ENCODE results near the gene TBC1D8.

The TBC1D8 gene

DNA sequence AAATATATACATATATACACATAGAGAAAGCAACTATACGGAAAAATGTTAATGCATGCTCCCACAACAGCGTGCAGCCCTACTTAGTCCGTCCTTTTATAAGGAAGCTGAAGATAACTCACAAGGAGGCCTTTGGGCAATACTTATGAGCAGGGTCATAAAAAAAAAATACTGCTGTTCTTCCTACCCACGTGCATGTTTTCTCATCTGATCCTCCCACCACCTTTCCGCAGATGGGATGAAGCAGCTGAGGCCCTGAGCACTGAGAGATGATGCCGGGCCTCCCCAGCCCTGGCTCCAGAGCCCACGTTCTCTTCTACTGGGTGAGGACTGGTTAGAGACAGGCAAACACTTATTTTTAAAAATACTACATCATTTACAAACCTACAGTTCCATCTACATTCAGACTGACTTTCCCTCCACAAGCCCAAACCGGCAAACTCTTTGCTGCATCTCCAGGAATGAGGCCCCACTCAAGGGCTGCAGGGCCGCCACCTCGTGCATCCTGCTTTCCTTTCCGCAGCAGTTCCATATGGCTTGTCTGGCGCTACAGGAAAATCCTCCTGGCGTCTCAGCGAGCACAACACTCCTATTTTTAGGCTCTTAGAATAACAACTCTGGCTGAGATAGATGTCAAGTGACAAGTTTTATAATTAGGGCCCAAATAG lies 41.6 kb downstream of the TBC1D8 start:
- DNase-seq (ENCODE audit: low read depth, low spot score): no peak
- in situ Hi-C loops (cut with HindIII; ENCODE audit: low sequenced_read_pairs): no loop called here
- no peak overlapping the region for H3K4me3 ChIP-seq (ENCODE audit: low read depth, low read length)
- TF ChIP-seq, protein P1, sequence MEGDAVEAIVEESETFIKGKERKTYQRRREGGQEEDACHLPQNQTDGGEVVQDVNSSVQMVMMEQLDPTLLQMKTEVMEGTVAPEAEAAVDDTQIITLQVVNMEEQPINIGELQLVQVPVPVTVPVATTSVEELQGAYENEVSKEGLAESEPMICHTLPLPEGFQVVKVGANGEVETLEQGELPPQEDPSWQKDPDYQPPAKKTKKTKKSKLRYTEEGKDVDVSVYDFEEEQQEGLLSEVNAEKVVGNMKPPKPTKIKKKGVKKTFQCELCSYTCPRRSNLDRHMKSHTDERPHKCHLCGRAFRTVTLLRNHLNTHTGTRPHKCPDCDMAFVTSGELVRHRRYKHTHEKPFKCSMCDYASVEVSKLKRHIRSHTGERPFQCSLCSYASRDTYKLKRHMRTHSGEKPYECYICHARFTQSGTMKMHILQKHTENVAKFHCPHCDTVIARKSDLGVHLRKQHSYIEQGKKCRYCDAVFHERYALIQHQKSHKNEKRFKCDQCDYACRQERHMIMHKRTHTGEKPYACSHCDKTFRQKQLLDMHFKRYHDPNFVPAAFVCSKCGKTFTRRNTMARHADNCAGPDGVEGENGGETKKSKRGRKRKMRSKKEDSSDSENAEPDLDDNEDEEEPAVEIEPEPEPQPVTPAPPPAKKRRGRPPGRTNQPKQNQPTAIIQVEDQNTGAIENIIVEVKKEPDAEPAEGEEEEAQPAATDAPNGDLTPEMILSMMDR (IDR thresholded peaks at IDR 0.05; ENCODE audit: low read depth, low read length): no peak

DNA sequence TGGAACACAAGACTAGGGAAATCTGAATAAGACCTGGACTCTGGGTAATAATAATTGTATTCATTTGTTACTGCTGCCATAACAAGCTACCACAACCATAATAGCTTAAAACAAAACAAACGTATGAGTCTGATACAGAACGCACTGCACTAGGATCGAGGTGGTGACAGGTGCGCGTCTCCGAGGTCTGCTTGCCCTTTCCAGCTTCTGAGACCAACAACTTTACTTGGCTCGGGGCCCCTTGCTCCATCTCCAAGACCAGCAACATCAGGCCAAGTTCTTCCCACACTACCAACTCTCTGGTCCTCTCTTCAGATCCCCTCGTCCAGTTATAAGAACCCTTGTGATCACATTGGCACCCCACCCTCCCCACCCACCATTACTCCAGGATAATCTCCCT lies 42.8 kb downstream of the TBC1D8 start:
- in situ Hi-C loops (cut with HindIII; ENCODE audit: low sequenced_read_pairs): no loop called here
- DNase-seq (ENCODE audit: low read depth, low spot score): no peak
- no peak overlapping the region for H3K4me3 ChIP-seq (ENCODE audit: low read depth, low read length)
- TF ChIP-seq, protein P1 (IDR thresholded peaks at IDR 0.05; ENCODE audit: low read depth, low read length): no peak

- no peak overlapping the region for H3K4me3 ChIP-seq (ENCODE audit: low read depth, low read length)
- DNase-seq (ENCODE audit: low read depth, low spot score): no peak
- TF ChIP-seq, protein P1 (IDR thresholded peaks at IDR 0.05; ENCODE audit: low read depth, low read length): no peak
- in situ Hi-C loops (cut with HindIII; ENCODE audit: low sequenced_read_pairs): no loop called here
Observed at GRCh38 chr2:101107241-101107640, 43.9 kb downstream of the TBC1D8 start.

DNA sequence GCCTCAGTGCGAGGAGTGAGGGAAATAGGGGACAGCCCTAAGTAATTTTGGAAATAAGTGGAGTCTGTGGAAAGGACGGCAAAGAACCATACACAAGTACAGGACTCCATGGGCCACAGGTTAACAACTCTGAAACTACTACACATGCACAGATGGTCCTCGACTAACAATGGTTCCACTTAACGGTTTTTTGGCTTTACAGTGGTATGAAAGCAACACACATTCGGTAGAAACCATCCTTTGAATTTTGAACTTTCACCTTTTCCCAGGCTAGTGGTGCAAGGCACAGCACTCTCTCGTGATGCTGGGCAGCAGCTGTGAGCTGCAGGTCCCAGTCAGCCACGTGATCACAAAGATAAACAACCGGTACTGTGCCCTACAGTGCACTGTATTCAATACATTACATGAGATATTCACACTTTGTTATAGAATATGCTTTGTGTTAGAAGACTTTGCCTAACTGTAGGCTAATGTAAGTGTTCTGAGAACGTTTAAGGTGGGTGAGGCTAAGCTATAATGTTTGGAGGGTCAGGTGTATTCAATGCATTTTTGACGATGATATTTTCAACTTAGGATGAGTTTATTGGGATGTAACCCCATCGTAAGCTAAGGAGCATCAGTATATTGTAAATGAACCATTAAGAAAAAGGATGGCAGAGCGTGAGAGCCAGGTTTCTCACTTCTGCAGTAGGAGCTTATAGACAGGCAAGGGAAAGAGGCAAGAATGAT lies 44.6 kb downstream of the TBC1D8 start:
- in situ Hi-C loops (cut with HindIII; ENCODE audit: low sequenced_read_pairs): no loop called here
- TF ChIP-seq, protein P1 (IDR thresholded peaks at IDR 0.05; ENCODE audit: low read depth, low read length): no peak

GRCh38 chr2:101105654-101106053 lies 45.5 kb downstream of the TBC1D8 start:
- H3K4me3 ChIP-seq (ENCODE audit: low read depth, low read length): no peak overlapping the region
- in situ Hi-C loops (cut with HindIII; ENCODE audit: low sequenced_read_pairs): no loop called here
- DNase-seq (ENCODE audit: low read depth, low spot score): no peak
- TF ChIP-seq, protein P1 (IDR thresholded peaks at IDR 0.05; ENCODE audit: low read depth, low read length): no peak

More for the DNA sequence above, 44.6 kb downstream of the TBC1D8 start:
- no peak for DNase-seq (ENCODE audit: low read depth, low spot score)
- H3K4me3 ChIP-seq (ENCODE audit: low read depth, low read length): no peak overlapping the region

GRCh38 chr2:101097638-101098037 lies 53.5 kb downstream of the TBC1D8 start:
- TF ChIP-seq, protein P1 (IDR thresholded peaks at IDR 0.05; ENCODE audit: low read depth, low read length): no peak
- no peak overlapping the region for H3K4me3 ChIP-seq (ENCODE audit: low read depth, low read length)
- in situ Hi-C loops (cut with HindIII; ENCODE audit: low sequenced_read_pairs): no loop called here
- no peak for DNase-seq (ENCODE audit: low read depth, low spot score)

All from astrocyte of the spinal cord (primary cell).